OCI-LY1 (cell line): Measurements from ENCODE around the gene NEK1.

Experiments used
- CTCF ChIP-seq: fragments of 200-600 bp; sonication (generic), shearing (Covaris generic); IDR thresholded peaks from 2 replicates; pipeline ENCODE4 v1.5.1; 2017; ENCODE audit warnings: mild to moderate bottlenecking, antibody characterized with exemption, low read length, moderate library complexity, mixed read lengths
- EZH2 ChIP-seq: fragments of 200-600 bp; sonication (generic), shearing (Covaris generic); IDR thresholded peaks from 2 replicates; pipeline ENCODE4 v1.8.0; 2017; ENCODE audit warnings: borderline replicate concordance, mixed run types, mild to moderate bottlenecking, antibody characterized with exemption, low read length, moderate library complexity, mixed read lengths

- no peak for TF ChIP-seq CTCF
- no peak for TF ChIP-seq EZH2
Measured at GRCh38 chr4:169376421-169376820, 236.0 kb downstream of the NEK1 start.
